ENCODE data around the gene KRTAP21-1. TPM values are rescaled to one million over a fixed set of nuclear protein-coding genes. Genes with fewer than 3 reads are reported as not detected.

The KRTAP21-1 gene
- total RNA-seq, 6 experiments from 2014 or later: not detected

DNA sequence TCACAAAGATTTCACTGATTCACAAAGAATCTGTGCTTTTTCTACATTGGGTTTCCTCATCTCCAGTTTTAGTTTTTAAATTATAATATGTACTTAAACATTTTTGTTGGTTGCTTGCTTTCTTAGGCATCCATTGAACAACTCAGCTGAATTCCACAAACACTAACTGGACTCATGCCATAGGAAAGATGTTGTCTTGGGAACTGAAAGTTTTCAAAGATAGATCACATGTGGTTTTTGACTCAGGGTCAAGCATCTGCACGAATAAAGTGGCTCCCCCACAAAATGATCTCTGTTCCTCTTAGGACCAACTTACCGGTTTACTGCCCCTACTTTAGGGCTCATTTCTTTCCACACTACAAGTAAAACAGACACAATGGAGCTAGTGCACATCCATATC, 3.1 kb upstream of the KRTAP21-1 start:
- DNase-seq: no peak
- peaks cover 72% of the 10 kb centered on the region for H3K9me3 Mint-ChIP-seq
- no peaks in the 10 kb centered on the region for H3K27me3 Mint-ChIP-seq (ENCODE audit: insufficient read depth)
- H3K4me3 Mint-ChIP-seq: no peak overlapping the region
- peaks cover 4% of the 10 kb centered on the region; the same call in 1 of the 2 replicates for H3K36me3 Mint-ChIP-seq (ENCODE audit: low read depth)
- H3K27ac Mint-ChIP-seq: no peak overlapping the region
- no peaks in the 10 kb centered on the region for H3K4me1 Mint-ChIP-seq (ENCODE audit: low read depth)
- TF ChIP-seq, protein P1, sequence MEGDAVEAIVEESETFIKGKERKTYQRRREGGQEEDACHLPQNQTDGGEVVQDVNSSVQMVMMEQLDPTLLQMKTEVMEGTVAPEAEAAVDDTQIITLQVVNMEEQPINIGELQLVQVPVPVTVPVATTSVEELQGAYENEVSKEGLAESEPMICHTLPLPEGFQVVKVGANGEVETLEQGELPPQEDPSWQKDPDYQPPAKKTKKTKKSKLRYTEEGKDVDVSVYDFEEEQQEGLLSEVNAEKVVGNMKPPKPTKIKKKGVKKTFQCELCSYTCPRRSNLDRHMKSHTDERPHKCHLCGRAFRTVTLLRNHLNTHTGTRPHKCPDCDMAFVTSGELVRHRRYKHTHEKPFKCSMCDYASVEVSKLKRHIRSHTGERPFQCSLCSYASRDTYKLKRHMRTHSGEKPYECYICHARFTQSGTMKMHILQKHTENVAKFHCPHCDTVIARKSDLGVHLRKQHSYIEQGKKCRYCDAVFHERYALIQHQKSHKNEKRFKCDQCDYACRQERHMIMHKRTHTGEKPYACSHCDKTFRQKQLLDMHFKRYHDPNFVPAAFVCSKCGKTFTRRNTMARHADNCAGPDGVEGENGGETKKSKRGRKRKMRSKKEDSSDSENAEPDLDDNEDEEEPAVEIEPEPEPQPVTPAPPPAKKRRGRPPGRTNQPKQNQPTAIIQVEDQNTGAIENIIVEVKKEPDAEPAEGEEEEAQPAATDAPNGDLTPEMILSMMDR (IDR thresholded peaks at IDR 0.05): no peak

DNA sequence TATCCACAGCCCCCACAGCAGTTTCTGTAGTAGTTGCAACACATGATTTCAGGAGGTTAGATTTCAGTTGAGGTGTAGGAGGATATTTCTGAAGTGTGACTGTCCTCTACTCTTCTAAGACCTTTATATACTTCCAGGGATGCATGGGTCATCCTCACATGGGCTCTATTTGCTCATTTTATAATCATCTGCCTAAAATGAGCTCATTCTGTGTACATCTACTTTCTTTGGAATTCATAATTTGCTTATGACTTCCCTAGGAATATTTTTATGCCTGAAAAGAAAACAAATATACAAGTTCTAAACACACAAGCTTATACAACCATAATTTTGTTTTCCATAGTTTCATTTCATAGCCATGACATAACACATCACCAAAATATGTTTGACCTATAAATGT, 8.1 kb downstream of the KRTAP21-1 start, which contains the start of gene KRTAP21-2:
Gene KRTAP21-2 (minus strand): TSS at position 101 of the 400 bp plus-strand sequence. CDS start 57 bp downstream, at position 44.
- no peaks in the 10 kb centered on the region for H3K36me3 Mint-ChIP-seq (ENCODE audit: low read depth)

GRCh38 chr21:30740462-30740861, 14.8 kb downstream of the KRTAP21-1 start:
- Mint-ChIP-seq H3K27me3 (ENCODE audit: insufficient read depth) (no peaks in the 10 kb centered on the region), H3K27ac (no peak overlapping the region), H3K4me1 (ENCODE audit: low read depth) (no peaks in the 10 kb centered on the region), H3K4me3 (no peak overlapping the region), H3K36me3 (ENCODE audit: low read depth) (no peaks in the 10 kb centered on the region), H3K9me3 (peaks cover 39% of the 10 kb centered on the region)
- TF ChIP-seq, protein P1 (IDR thresholded peaks at IDR 0.05): no peak
- DNase-seq: no peak

More for the DNA sequence above, 8.1 kb downstream of the KRTAP21-1 start, which contains the start of gene KRTAP21-2:
- Mint-ChIP-seq H3K4me1 (ENCODE audit: low read depth) (no peaks in the 10 kb centered on the region), H3K9me3 (peaks cover 41% of the 10 kb centered on the region), H3K27ac (no peak within 1 kb of the TSS), H3K4me3 (no peak within 1 kb of the TSS), H3K27me3 (ENCODE audit: insufficient read depth) (no peaks in the 10 kb centered on the region; the same call in 1 of the 2 replicates)
- TF ChIP-seq, protein P1 (IDR thresholded peaks at IDR 0.05): no peak
- DNase-seq: no peak

DNA sequence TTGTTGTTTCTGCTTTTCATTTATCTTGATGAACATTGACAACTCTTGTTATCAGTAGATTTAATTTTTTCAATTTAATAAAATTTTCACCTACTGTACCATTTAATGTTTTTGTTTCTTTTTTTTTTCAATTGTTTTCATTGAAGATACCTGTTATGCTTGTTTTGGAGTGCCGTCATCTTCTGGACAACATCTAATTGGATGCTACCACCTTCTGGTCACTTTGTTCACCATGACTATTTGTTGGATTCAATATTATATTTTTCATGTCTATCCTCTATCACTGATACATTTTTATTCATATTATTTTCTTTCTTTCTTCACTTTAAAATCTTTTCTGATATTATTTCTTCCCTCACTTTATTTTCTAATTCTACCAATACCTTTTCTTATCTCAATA, 22.2 kb downstream of the KRTAP21-1 start:
- Mint-ChIP-seq H3K9me3 (peaks cover 44% of the 10 kb centered on the region), H3K36me3 (ENCODE audit: low read depth) (no peaks in the 10 kb centered on the region), H3K4me1 (ENCODE audit: low read depth) (no peaks in the 10 kb centered on the region), H3K27me3 (ENCODE audit: insufficient read depth) (no peaks in the 10 kb centered on the region), H3K27ac (no peak overlapping the region), H3K4me3 (no peak overlapping the region)
- no peak for DNase-seq
- TF ChIP-seq, protein P1 (IDR thresholded peaks at IDR 0.05): no peak

GRCh38 chr21:30726726-30727125, 28.5 kb downstream of the KRTAP21-1 start:
- no peak for DNase-seq
- H3K27me3 Mint-ChIP-seq (ENCODE audit: insufficient read depth): peaks cover 3% of the 10 kb centered on the region; the same call in 1 of the 2 replicates
- H3K27ac Mint-ChIP-seq: no peak overlapping the region
- peaks cover 66% of the 10 kb centered on the region for H3K9me3 Mint-ChIP-seq
- TF ChIP-seq, protein P1 (IDR thresholded peaks at IDR 0.05): no peak
- H3K36me3 Mint-ChIP-seq (ENCODE audit: low read depth): peaks cover 8% of the 10 kb centered on the region; the same call in 1 of the 2 replicates
- H3K4me1 Mint-ChIP-seq (ENCODE audit: low read depth): no peaks in the 10 kb centered on the region
- no peak overlapping the region for H3K4me3 Mint-ChIP-seq

Data from HFFc6 (cell line).